ENCODE data around the gene THEMIS.
"Not testable (repeated sequence)": the region's sequence is repeated elsewhere in the genome, so short reads cannot be mapped to it uniquely, and the experiment has no call there.

Gene THEMIS

GRCh38 chr6:127914240-127914639, 13.4 kb upstream of the THEMIS start:
- no peak for DNase-seq

GRCh38 chr6:127912914-127913313, 12.1 kb upstream of the THEMIS start:
- DNase-seq, result no peak

GRCh38 chr6:127907960-127908640, 7.2 kb upstream of the THEMIS start:
- DNase-seq, result no peak

GRCh38 chr6:127904160-127904559, 3.3 kb upstream of the THEMIS start:
- no peak for DNase-seq

GRCh38 chr6:127902933-127903332, 2.1 kb upstream of the THEMIS start:
- no peak for DNase-seq

GRCh38 chr6:127897484-127897883, 3.4 kb downstream of the THEMIS start:
- DNase-seq, result no peak

- no peak for DNase-seq
Measured at GRCh38 chr6:127894051-127894450, 6.8 kb downstream of the THEMIS start.

GRCh38 chr6:127893541-127893940, 7.3 kb downstream of the THEMIS start:
- DNase-seq, result no peak

- no peak for DNase-seq
Measured at GRCh38 chr6:127891731-127892326, 9.0 kb downstream of the THEMIS start.

- DNase-seq, result no peak
Measured at GRCh38 chr6:127886603-127887002, 14.3 kb downstream of the THEMIS start.

GRCh38 chr6:127884134-127884533, 16.7 kb downstream of the THEMIS start:
- no peak for DNase-seq

GRCh38 chr6:127881949-127882348, 18.9 kb downstream of the THEMIS start:
- not testable (repeated sequence) for DNase-seq

- DNase-seq, result no peak
Measured at GRCh38 chr6:127880429-127880828, 20.4 kb downstream of the THEMIS start.

GRCh38 chr6:127879685-127880084, 21.2 kb downstream of the THEMIS start:
- DNase-seq, result no peak

- DNase-seq, result no peak
Measured at GRCh38 chr6:127878115-127878514, 22.7 kb downstream of the THEMIS start.

GRCh38 chr6:127877231-127877630, 23.6 kb downstream of the THEMIS start:
- no peak for DNase-seq

- no peak for DNase-seq
Measured at GRCh38 chr6:127869772-127870404, 31.0 kb downstream of the THEMIS start.

GRCh38 chr6:127869183-127869582, 31.7 kb downstream of the THEMIS start:
- no peak for DNase-seq

- no peak for DNase-seq
Measured at GRCh38 chr6:127868338-127868737, 32.5 kb downstream of the THEMIS start.

GRCh38 chr6:127866766-127867165, 34.1 kb downstream of the THEMIS start:
- no peak for DNase-seq

- no peak for DNase-seq
Measured at GRCh38 chr6:127865108-127865507, 35.8 kb downstream of the THEMIS start.

- DNase-seq, result no peak
Measured at GRCh38 chr6:127864701-127865100, 36.2 kb downstream of the THEMIS start.

- DNase-seq, result no peak
Measured at GRCh38 chr6:127860723-127861122, 40.1 kb downstream of the THEMIS start.

- DNase-seq, result no peak
Measured at GRCh38 chr6:127859956-127860355, 40.9 kb downstream of the THEMIS start.
